ENCODE measurements around the gene EFCAB5. TPM values are rescaled to one million over a fixed set of nuclear protein-coding genes. Genes with fewer than 3 reads are reported as not detected.

Gene EFCAB5
- polyA plus RNA-seq, 1 of the 3 experiments (the other 2 are of a cell fraction): 0.05 TPM

DNA sequence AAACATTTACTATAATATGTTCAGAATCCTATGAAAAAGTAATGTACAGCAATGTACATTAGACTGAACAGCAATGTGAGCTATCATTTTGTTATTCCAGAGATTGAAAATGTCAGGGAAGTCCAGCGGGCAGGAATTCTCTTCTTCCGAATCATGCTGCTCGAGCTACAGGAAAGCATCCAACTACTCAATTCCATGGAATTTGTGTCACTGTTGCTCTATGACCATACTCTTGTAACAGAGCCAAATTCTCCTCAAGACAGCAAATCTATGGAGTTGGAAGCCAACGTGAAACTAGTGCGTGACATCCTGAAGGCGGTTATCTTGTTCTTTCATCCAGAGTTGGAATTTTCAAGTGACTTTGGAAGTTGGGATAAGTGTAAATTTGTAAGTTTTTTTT lies 150.3 kb downstream of the EFCAB5 start (continued):
- TF ChIP-seq, protein P1, sequence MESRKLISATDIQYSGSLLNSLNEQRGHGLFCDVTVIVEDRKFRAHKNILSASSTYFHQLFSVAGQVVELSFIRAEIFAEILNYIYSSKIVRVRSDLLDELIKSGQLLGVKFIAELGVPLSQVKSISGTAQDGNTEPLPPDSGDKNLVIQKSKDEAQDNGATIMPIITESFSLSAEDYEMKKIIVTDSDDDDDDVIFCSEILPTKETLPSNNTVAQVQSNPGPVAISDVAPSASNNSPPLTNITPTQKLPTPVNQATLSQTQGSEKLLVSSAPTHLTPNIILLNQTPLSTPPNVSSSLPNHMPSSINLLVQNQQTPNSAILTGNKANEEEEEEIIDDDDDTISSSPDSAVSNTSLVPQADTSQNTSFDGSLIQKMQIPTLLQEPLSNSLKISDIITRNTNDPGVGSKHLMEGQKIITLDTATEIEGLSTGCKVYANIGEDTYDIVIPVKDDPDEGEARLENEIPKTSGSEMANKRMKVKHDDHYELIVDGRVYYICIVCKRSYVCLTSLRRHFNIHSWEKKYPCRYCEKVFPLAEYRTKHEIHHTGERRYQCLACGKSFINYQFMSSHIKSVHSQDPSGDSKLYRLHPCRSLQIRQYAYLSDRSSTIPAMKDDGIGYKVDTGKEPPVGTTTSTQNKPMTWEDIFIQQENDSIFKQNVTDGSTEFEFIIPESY (IDR thresholded peaks at IDR 0.05; ENCODE audit: borderline replicate concordance, low read depth): no peak
- TF ChIP-seq MXI1 (IDR thresholded peaks at IDR 0.05; ENCODE audit: low read depth, low read length): no peak
- TF ChIP-seq, protein P2, sequence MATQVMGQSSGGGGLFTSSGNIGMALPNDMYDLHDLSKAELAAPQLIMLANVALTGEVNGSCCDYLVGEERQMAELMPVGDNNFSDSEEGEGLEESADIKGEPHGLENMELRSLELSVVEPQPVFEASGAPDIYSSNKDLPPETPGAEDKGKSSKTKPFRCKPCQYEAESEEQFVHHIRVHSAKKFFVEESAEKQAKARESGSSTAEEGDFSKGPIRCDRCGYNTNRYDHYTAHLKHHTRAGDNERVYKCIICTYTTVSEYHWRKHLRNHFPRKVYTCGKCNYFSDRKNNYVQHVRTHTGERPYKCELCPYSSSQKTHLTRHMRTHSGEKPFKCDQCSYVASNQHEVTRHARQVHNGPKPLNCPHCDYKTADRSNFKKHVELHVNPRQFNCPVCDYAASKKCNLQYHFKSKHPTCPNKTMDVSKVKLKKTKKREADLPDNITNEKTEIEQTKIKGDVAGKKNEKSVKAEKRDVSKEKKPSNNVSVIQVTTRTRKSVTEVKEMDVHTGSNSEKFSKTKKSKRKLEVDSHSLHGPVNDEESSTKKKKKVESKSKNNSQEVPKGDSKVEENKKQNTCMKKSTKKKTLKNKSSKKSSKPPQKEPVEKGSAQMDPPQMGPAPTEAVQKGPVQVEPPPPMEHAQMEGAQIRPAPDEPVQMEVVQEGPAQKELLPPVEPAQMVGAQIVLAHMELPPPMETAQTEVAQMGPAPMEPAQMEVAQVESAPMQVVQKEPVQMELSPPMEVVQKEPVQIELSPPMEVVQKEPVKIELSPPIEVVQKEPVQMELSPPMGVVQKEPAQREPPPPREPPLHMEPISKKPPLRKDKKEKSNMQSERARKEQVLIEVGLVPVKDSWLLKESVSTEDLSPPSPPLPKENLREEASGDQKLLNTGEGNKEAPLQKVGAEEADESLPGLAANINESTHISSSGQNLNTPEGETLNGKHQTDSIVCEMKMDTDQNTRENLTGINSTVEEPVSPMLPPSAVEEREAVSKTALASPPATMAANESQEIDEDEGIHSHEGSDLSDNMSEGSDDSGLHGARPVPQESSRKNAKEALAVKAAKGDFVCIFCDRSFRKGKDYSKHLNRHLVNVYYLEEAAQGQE (IDR thresholded peaks at IDR 0.05; ENCODE audit: low read depth, low read length): 0 out of 2 replicates have a peak, but pooled peaks have one; percentile 46

DNA sequence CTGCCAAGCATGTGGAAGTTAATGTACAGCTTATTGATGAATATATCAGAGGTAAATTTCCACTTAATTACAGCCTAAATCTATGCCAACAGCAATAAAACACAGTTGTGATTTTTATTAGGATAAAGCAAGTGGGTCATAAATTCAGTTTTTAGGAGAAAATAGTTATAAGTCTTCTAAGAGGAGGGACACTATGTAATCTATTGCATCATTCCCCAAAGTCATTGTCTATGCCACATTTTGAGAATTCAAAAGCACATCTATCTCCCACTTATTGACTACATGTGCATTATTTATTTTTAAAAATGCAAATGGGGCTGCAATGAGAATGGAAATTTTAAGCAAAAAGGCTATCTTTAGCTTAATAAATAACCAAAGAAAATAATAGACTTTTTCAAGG lies 151.5 kb downstream of the EFCAB5 start:
- Histone ChIP-seq H3K9me2 (no peaks in the 10 kb centered on the region), H3K4me3 (ENCODE audit: low read depth in 2 of 2, low read length in 1 of 2) (no peak overlapping the region), H3F3A (replicated peaks; ENCODE audit: insufficient read depth) (peaks cover 25% of the 10 kb centered on the region), H3K36me3 (replicated peaks in 1 of 2; ENCODE audit: control insufficient read depth in 1 of 2, insufficient read depth in 2 of 2, low read length in 1 of 2) (no peaks in the 10 kb centered on the region), H4K20me1 (ENCODE audit: insufficient read depth) (no peaks in the 10 kb centered on the region), H2AFZ (ENCODE audit: low read depth) (0 out of 2 replicates have a peak overlapping the region, but pooled peaks have one; percentile 78), H3K27me3 (ENCODE audit: insufficient read depth) (no peaks in the 10 kb centered on the region), H3K9me3 (no peaks in the 10 kb centered on the region), H3K79me2 (ENCODE audit: insufficient read depth) (no peaks in the 10 kb centered on the region), H3K27ac (ENCODE audit: low read depth in 2 of 2, low read length in 1 of 2) (no peak overlapping the region), H3K4me1 (ENCODE audit: control insufficient read depth in 1 of 2, insufficient read depth in 2 of 2, low read depth in 1 of 2, low read length in 1 of 2) (peaks cover 0 to 31% of the 10 kb centered on the region in 2 experiments; a peak in 2 of 4 replicates), H3K9ac (no peak overlapping the region), H3K4me2 (no peak overlapping the region)
- POLR2A ChIA-PET: no interaction called here
- CTCF ChIA-PET: interaction anchor here (0.6 to 6.8 kb wide), 84 partner anchors 11 to 969 kb away, joined by 3 to 81 read pairs (median 4); partner anchors contain the start of genes EFCAB5, MYO18A and SSH2
- no peak for DNase-seq
- no peak for TF ChIP-seq CHD2 (IDR thresholded peaks at IDR 0.05; ENCODE audit: low read length, partially characterized antibody)
- TF ChIP-seq POLR2AphosphoS5 (IDR thresholded peaks at IDR 0.05; ENCODE audit: low read depth, low read length): no peak
- no peak for TF ChIP-seq RXRA (IDR thresholded peaks at IDR 0.05; ENCODE audit: borderline replicate concordance, low read depth)

DNA sequence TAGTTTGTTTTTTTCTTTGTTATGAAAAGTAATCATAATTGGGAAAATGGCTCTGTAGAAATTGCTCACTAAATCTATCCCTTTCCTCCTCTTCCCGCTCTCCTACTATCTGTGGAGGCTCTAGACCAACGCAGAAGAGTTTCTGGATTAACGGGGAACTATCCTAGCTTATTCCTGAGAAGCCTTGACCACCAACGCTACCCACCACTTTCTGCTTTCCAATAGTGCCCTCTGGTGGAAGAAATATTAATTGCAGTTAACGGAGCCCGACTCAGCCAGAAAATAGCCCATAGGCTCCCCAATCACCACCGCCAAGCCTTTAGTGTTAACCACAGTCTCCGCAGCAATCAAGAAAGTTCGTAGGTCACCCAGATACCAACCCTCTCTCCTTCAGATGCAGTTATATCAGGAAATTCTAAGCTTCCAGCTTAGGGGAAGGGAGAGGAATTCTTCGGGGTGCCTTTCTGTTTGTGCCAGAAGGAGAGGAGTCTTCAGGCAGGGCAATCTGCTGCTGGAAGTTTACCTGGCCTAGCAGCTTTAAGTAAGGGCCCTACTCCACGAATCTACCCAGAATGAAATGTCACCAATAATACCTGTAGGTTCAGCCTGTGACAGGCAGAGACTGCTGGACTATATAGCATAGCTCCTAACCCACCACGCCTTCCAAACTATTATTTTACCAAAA lies 152.2 kb downstream of the EFCAB5 start:
- WGBS (ENCODE audit: low lambda C conversion rate): 15% methylated on average over 12 of the region's 12 CpGs
- Histone ChIP-seq H2AFZ (ENCODE audit: low read depth) (peak overlapping the region; percentile 78), H3K4me2 (no peak overlapping the region), H3K4me1 (ENCODE audit: control insufficient read depth in 1 of 2, insufficient read depth in 2 of 2, low read depth in 1 of 2, low read length in 1 of 2) (peaks cover 0 to 31% of the 10 kb centered on the region in 2 experiments; a peak in 2 of 4 replicates), H3K79me2 (ENCODE audit: insufficient read depth) (no peaks in the 10 kb centered on the region), H3K9me2 (no peaks in the 10 kb centered on the region), H3K27ac (ENCODE audit: low read depth in 2 of 2, low read length in 1 of 2) (no peak overlapping the region), H3K9ac (no peak overlapping the region), H3K36me3 (replicated peaks in 1 of 2; ENCODE audit: control insufficient read depth in 1 of 2, insufficient read depth in 2 of 2, low read length in 1 of 2) (no peaks in the 10 kb centered on the region), H3K4me3 (ENCODE audit: low read depth in 2 of 2, low read length in 1 of 2) (peak overlapping the region in 1 of 2 experiments; percentile 30; a peak in 1 of 4 replicates), H3F3A (replicated peaks; ENCODE audit: insufficient read depth) (peaks cover 25% of the 10 kb centered on the region), H3K27me3 (ENCODE audit: insufficient read depth) (no peaks in the 10 kb centered on the region), H4K20me1 (ENCODE audit: insufficient read depth) (no peaks in the 10 kb centered on the region), H3K9me3 (no peaks in the 10 kb centered on the region)
- peak; percentile 76 for DNase-seq
- ChIA-PET POLR2A (no interaction called here), CTCF (interaction anchor here (0.6 to 6.8 kb wide), 84 partner anchors 12 to 969 kb away, joined by 3 to 81 read pairs (median 4); partner anchors contain the start of genes EFCAB5, MYO18A and SSH2)
- TF ChIP-seq, protein P3, sequence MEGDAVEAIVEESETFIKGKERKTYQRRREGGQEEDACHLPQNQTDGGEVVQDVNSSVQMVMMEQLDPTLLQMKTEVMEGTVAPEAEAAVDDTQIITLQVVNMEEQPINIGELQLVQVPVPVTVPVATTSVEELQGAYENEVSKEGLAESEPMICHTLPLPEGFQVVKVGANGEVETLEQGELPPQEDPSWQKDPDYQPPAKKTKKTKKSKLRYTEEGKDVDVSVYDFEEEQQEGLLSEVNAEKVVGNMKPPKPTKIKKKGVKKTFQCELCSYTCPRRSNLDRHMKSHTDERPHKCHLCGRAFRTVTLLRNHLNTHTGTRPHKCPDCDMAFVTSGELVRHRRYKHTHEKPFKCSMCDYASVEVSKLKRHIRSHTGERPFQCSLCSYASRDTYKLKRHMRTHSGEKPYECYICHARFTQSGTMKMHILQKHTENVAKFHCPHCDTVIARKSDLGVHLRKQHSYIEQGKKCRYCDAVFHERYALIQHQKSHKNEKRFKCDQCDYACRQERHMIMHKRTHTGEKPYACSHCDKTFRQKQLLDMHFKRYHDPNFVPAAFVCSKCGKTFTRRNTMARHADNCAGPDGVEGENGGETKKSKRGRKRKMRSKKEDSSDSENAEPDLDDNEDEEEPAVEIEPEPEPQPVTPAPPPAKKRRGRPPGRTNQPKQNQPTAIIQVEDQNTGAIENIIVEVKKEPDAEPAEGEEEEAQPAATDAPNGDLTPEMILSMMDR (IDR thresholded peaks at IDR 0.05): peak; percentile 85
- TF ChIP-seq GABPA (IDR thresholded peaks at IDR 0.05; ENCODE audit: low read depth): no peak
- TF ChIP-seq RCOR1 (IDR thresholded peaks at IDR 0.05; ENCODE audit: low read length): no peak
- TF ChIP-seq, protein P2 (IDR thresholded peaks at IDR 0.05; ENCODE audit: low read depth, low read length): no peak
- peak; percentile 39 for TF ChIP-seq CHD2 (IDR thresholded peaks at IDR 0.05; ENCODE audit: low read length, partially characterized antibody)
- no peak for TF ChIP-seq NRF1 (IDR thresholded peaks at IDR 0.05; ENCODE audit: low read depth, low read length)
